Left lung (tissue), 10 donors: ENCODE measurements around the gene FPGT. TPM values are rescaled to one million over a fixed set of nuclear protein-coding genes. Genes with fewer than 3 reads are reported as not detected.
"Not testable (repeated sequence)": the region's sequence is repeated elsewhere in the genome, so short reads cannot be mapped to it uniquely, and the experiment has no call there.

Experiments
- ATAC-seq: fragments of 200-7000 bp; cut with Tn5 transposase; one replicate; pipeline ENCODE4 v1.9.1; 2020; ENCODE audit warnings: moderate library complexity
- DNase-seq, 4 donors: peaks; one replicate each; pipeline ENCODE4 v3.0.0-alpha.2; 2013 to 2020
- H3K27ac ChIP-seq, 2 donors: fragments of 200-600 bp; sonication (generic) in 1 of 2; one replicate each; pipeline versions ENCODE4 v1.5.0 to v1.8.0; 2020 to 2021
- H3K27me3 ChIP-seq, 2 donors: fragments of 200-600 bp; sonication (generic) in 1 of 2; one replicate each; pipeline versions ENCODE4 v1.5.0 to v1.8.0; 2020 to 2021
- H3K36me3 ChIP-seq, 2 donors: fragments of 200-600 bp; sonication (generic) in 1 of 2; one replicate each; pipeline versions ENCODE4 v1.5.0 to v1.8.0; 2020 to 2021
- H3K4me1 ChIP-seq, 2 donors: fragments of 200-600 bp; one replicate each; pipeline ENCODE4 v1.8.0; 2021
- H3K4me3 ChIP-seq, 2 donors: fragments of 200-600 bp; sonication (generic) in 1 of 2; one replicate each; pipeline versions ENCODE4 v1.5.0 to v1.8.0; 2020 to 2021; ENCODE audit warnings: mild to moderate bottlenecking in 1 of 2
- H3K9me3 ChIP-seq, 2 donors: fragments of 200-600 bp; sonication (generic) in 1 of 2; one replicate each; pipeline versions ENCODE4 v1.5.0 to v1.8.0; 2020 to 2021
- CTCF ChIP-seq, 2 donors: fragments of 200-600 bp; sonication (generic) in 1 of 2; IDR thresholded peaks; one replicate each; pipeline versions ENCODE4 v1.5.0 to v1.8.0; 2021; ENCODE audit warnings: antibody characterized with exemption in 2 of 2
- intact Hi-C, 2 donors: fragments of 100-400 bp; cut with DNase I; formaldehyde crosslinking; loops; one replicate each; pipeline versions ENCODE4 v1.11.2 to v1.14.2; 2022
- polyA plus RNA-seq, 6 donors: library from polyadenylated mRNA; unstranded; fragments of 120-200 nt; gene quantifications; one replicate each; pipeline ENCODE4 v1.2.1, GENCODE V29; 2013; ENCODE audit not compliant: insufficient read length in 6 of 6
- total RNA-seq, 2 donors: library from RNA; stranded (reverse); fragmentation: NEBNext Ultra II Directional; extraction: Animal tissue kit (Norgen Biotek cat#: 25700); gene quantifications; one replicate each; pipeline ENCODE4 v1.2.1, GENCODE V29; 2021
- donor health status: DM: no; HTN: yes; CAD: no.
- donor health status: DM: no; HTN: no; CAD: no.

The FPGT gene
- total and polyA plus RNA-seq, 8 donors = 20.9 to 27.0 (median 23.0) TPM

- Histone ChIP-seq H3K36me3 (no peaks in the 10 kb centered on the region), H3K9me3 (peaks cover 0 to 9% of the 10 kb centered on the region in 2 donors), H3K27ac (no peak overlapping the region), H3K4me3 (no peak overlapping the region), H3K4me1 (no peaks in the 10 kb centered on the region), H3K27me3 (no peaks in the 10 kb centered on the region)
- no peak for TF ChIP-seq CTCF (IDR thresholded peaks at IDR 0.05)
- ATAC-seq = no peak
- intact Hi-C loops = no loop called here
- peak in 1 of 4 donors; percentile 58 for DNase-seq
These were observed 50.0 kb downstream of the FPGT start for GRCh38 chr1:74247881-74248528.

DNA sequence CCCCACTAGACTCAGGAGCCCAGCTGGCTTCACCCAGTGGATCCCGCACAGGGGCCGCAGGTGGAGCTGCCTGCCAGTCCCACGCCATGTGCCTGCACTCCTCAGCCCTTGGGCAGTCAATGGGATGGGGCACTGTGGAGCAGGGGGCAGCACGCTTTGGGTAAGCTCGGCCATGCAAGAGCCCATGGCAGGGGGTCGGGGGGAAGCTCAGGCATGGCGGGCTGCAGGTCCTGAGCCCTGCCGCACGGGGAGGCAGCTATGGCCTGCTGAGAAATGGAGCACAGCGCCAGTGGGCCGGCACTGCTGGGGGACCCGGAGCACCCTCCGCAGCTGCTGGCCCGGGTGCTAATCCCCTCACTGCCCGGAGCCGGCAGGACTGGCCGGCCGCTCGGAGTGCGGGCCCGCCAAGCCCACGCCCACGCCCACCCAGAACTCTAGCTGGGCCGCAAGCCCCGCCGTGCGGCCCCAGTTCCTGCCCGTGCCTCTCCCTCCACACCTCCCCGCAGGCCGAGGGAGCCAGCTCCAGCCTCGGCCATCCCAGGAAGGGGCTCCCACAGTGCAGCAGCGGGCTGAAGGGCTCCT, 55.3 kb downstream of the FPGT start:
- H3K4me1 ChIP-seq, intact Hi-C loops, H3K27ac ChIP-seq, H3K36me3 ChIP-seq, ATAC-seq, H3K9me3 ChIP-seq, H3K27me3 ChIP-seq, H3K4me3 ChIP-seq: not testable (repeated sequence)
- peak in 2 of 4 donors; percentile 19 to 66 for DNase-seq

Other genes starting within 250 kb of the FPGT start
- 1 to 10 TPM in 1 of 2 donors, under 1 TPM in 1; 0.61 to 1.0 TPM for gene LRRIQ3, start 66 bp upstream of the FPGT start, total RNA-seq
- gene LRRIQ3, start 66 bp upstream of the FPGT start, polyA plus RNA-seq = 1 to 10 TPM; 1.1 to 3.0 (median 1.8) TPM
- 1 to 10 TPM in 1 of 2 donors, under 1 TPM in 1; 0.61 to 1.6 TPM for gene TNNI3K, start 37.1 kb downstream of the FPGT start, total RNA-seq
- gene TNNI3K, start 37.1 kb downstream of the FPGT start, polyA plus RNA-seq = 1 to 10 TPM in 4 of 6 donors, under 1 TPM in 2; 0.38 to 2.0 (median 1.1) TPM